Fibroblast of the aortic adventitia (primary cell): ENCODE results near the gene NXT1. TPM values are rescaled to one million over a fixed set of nuclear protein-coding genes. Genes with fewer than 3 reads are reported as not detected.

Experiments used
- DNase-seq: peaks from one replicate; pipeline ENCODE4 v3.0.0-alpha.2; 2010; ENCODE audit warnings: low read depth
- H3K4me3 ChIP-seq: 2 replicates; pipeline ENCODE4 v1.5.1; 2011; ENCODE audit warnings: low read depth, mild to moderate bottlenecking, control low read depth, low read length, moderate library complexity
- total RNA-seq: library from RNA; depleted of rRNA; stranded (reverse); fragments of >200 nt; gene quantifications from 2 replicates; pipeline ENCODE4 v1.2.3, GENCODE V29; 2012; ENCODE audit warnings: low replicate concordance
- TF ChIP-seq, protein P1 (sequence below): IDR thresholded peaks from 2 replicates; pipeline ENCODE4 v1.5.1; 2011; ENCODE audit warnings: mild to moderate bottlenecking, low read length, control low read depth, inconsistent platforms; ENCODE audit not compliant: insufficient read depth

Gene NXT1
- total RNA-seq, 1 donor = 30.8 TPM

DNA sequence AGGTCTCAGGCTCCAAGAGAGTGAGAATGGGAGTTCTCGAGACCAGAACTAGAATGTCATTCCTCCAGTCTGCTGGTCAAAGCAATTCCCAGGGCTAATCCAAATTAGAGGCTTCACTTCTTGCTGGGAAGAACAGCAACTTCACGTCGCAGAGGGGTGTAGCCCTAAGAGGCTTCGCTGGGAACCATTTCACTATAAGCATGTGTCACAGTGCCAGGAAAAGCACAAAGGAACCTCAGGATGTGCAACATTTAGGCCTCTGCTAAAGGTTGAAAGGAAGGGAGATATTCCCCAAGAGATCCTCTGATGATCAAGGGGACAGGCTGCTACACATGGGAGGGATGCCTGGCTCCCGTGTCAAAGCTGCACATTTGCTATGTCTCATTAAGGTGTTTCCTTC is 35.9 kb upstream of the NXT1 start:
- no peak for DNase-seq
- no peak overlapping the region for H3K4me3 ChIP-seq
- TF ChIP-seq, protein P1, sequence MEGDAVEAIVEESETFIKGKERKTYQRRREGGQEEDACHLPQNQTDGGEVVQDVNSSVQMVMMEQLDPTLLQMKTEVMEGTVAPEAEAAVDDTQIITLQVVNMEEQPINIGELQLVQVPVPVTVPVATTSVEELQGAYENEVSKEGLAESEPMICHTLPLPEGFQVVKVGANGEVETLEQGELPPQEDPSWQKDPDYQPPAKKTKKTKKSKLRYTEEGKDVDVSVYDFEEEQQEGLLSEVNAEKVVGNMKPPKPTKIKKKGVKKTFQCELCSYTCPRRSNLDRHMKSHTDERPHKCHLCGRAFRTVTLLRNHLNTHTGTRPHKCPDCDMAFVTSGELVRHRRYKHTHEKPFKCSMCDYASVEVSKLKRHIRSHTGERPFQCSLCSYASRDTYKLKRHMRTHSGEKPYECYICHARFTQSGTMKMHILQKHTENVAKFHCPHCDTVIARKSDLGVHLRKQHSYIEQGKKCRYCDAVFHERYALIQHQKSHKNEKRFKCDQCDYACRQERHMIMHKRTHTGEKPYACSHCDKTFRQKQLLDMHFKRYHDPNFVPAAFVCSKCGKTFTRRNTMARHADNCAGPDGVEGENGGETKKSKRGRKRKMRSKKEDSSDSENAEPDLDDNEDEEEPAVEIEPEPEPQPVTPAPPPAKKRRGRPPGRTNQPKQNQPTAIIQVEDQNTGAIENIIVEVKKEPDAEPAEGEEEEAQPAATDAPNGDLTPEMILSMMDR = no peak

DNA sequence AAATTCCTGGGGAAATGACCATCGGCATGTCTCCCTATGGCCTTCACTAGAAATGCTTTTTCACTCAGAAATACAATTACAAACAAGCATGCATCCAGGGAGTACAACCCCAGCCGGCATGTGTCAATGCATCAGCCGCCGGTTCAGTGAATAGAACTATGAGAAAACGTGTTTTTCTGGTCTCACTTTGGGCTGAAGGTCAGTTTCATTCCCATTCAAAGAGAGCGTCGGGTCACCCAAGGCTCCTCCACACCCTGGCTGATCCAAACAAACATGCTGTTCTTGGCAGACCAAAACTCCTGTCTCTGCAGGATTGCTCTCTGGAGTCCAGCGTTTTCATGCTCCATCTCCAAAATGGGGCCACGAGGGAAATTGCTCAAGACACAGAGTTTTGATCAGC is 35.5 kb upstream of the NXT1 start:
- TF ChIP-seq, protein P1 = no peak
- DNase-seq = no peak
- no peak overlapping the region for H3K4me3 ChIP-seq

DNA sequence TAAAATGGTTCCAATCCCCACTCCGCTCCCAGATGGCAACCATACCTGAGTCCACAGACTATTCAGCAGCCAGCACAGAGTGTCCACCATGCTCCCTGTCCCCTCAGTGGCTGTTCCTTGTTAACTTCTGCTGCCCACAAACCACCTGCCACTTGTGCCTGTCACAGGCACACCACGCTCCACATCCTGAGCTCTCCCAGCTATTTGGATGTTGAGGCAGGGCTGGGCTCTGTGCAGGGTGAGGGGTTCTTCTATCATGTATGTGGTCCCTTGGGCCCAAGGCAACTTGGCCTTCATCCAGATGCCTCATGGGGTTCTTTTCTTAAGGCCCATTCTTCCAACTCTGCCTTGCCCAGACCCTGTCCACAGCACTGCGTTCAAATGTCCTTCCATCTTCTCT is 34.0 kb upstream of the NXT1 start:
- DNase-seq = no peak
- TF ChIP-seq, protein P1 = no peak
- no peak overlapping the region for H3K4me3 ChIP-seq

DNA sequence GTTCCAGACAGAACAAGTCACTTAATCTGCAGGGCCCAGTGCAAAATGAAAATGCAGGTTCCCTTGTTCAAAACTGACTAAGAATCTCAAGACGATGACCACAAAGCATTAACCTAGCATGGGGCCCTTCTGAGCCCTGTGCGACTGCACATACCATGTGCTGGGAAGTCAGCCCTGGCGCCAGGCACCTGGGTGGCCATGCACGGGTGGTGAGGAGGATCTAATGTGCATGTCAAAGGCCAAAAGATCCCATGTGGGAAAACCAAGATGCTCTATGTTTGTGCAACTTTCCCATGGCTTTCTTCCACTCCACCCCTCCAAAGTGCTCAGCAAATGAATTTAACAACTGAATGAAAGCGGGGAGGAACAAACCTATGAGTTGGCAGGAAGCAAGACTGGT is 33.5 kb upstream of the NXT1 start:
- no peak overlapping the region for H3K4me3 ChIP-seq
- no peak for DNase-seq
- TF ChIP-seq, protein P1 = no peak

DNA sequence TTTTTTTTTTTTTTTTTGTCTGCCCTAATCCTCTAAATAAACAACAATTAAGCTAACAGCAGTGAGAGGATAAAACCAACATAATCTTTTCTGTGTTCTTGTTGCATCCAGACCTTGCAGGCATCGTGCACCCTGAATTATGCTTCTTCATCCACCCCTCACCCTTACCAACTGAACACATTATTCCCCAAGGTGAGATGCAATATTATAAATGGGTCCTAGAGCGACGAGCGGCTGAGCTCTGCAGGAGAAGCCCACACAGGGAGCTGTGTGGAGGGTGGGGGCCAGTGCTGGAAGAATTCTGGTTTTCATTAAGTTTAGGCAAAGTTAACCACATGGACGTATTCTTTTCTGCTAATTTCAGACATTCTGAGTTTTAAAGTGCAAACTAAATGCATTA is 32.2 kb upstream of the NXT1 start:
- no peak overlapping the region for H3K4me3 ChIP-seq
- DNase-seq = no peak
- TF ChIP-seq, protein P1 = no peak

DNA sequence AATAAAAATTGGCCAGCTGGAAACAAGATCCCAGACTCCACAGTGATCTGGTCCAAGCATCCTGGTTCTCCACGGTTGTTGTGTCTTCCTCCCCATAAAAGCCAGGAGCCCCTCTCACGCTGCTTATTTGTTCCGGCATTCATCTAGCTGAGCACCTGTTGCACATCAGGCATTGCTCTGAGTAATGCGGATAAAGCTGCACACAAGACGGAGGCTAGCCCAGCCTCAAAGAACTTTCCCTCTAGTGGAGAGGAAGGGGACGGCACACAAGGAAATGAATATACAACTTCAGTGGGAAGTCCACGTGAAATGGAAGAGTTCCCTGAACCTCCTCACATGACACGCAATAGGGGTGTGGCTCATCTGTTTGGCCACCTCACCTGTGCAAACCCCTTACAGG is 30.3 kb upstream of the NXT1 start:
- peak; percentile 20 for DNase-seq
- TF ChIP-seq, protein P1 = peak; percentile 56

DNA sequence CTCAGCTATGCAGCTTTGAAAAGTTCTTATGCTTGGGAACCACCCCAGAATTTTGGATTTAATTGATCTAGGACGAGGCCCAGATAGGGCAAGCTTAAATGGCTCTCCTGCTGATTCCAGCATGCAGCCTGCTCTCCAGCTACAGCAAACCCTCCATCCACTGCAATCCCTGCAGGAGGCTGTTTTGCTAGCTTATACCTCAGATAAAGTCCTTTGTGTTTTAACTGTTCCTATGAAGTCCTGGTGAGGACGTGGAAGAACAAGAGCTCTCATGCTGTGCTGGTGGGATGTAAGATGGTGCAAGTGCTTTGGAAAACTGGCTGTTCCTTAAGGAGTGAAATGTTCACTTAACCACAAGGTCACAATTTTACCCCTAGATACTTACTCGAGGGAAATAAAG is 25.5 kb upstream of the NXT1 start:
- H3K4me3 ChIP-seq = no peak overlapping the region
- TF ChIP-seq, protein P1 = no peak
- no peak for DNase-seq

More for the DNA sequence above, 30.3 kb upstream of the NXT1 start:
- H3K4me3 ChIP-seq = no peak overlapping the region
